Stimulated activated CD4-positive, alpha-beta T cell treated with anti-CD3 and anti-CD28 coated beads, Interleukin-4, amount 100 ng/mL, for 48 hours (primary cell): ENCODE measurements around the gene CDC6.
A peak's percentile ranks its signal among the peaks of the same experiment; 100 is the strongest.

Source experiments
- DNase-seq, 2 donors: peaks; one replicate each; pipeline ENCODE4 v3.0.0-alpha.2; 2020; ENCODE audit warnings: low read depth in 2 of 2

CDC6 gene

GRCh38 chr17:40287494-40288369 lies at the start of gene CDC6:
Gene CDC6 (plus strand): TSS chr17:40287879. CDS start chr17:40289421, 1,542 bp downstream.
- DNase-seq = peak; percentile 97 to 98

GRCh38 chr17:40241252-40241834 lies 46.3 kb upstream of the CDC6 start:
- DNase-seq = no peak

- no peak for DNase-seq
These were observed 44.9 kb upstream of the CDC6 start for GRCh38 chr17:40242774-40243173.

GRCh38 chr17:40243761-40244160 lies 43.9 kb upstream of the CDC6 start:
- no peak for DNase-seq

- no peak for DNase-seq
These were observed 43.4 kb upstream of the CDC6 start for GRCh38 chr17:40244255-40244654.

- DNase-seq = no peak
These were observed 39.7 kb upstream of the CDC6 start for GRCh38 chr17:40247926-40248495.

GRCh38 chr17:40248507-40248906 lies 39.2 kb upstream of the CDC6 start:
- no peak for DNase-seq

GRCh38 chr17:40251576-40251975 lies 36.1 kb upstream of the CDC6 start:
- DNase-seq = no peak

GRCh38 chr17:40253565-40253964 lies 34.1 kb upstream of the CDC6 start:
- DNase-seq = no peak

GRCh38 chr17:40259505-40259904 lies 28.2 kb upstream of the CDC6 start:
- no peak for DNase-seq

- no peak for DNase-seq
These were observed 27.2 kb upstream of the CDC6 start for GRCh38 chr17:40260528-40260927.

GRCh38 chr17:40264458-40265185 lies 23.1 kb upstream of the CDC6 start:
- no peak for DNase-seq

- DNase-seq = no peak
These were observed 22.3 kb upstream of the CDC6 start for GRCh38 chr17:40265337-40265736.

- DNase-seq = no peak
These were observed 20.8 kb upstream of the CDC6 start for GRCh38 chr17:40266882-40267281.

- no peak for DNase-seq
These were observed 19.5 kb upstream of the CDC6 start for GRCh38 chr17:40268141-40268712.

- DNase-seq = no peak
These were observed 9.3 kb upstream of the CDC6 start for GRCh38 chr17:40278414-40278813.

- DNase-seq = no peak
These were observed 8.3 kb upstream of the CDC6 start for GRCh38 chr17:40279402-40279801.

- DNase-seq = no peak
These were observed 6.0 kb upstream of the CDC6 start for GRCh38 chr17:40281663-40282062.

GRCh38 chr17:40283662-40284061 lies 4.0 kb upstream of the CDC6 start:
- no peak for DNase-seq

GRCh38 chr17:40284085-40284713 lies 3.5 kb upstream of the CDC6 start:
- no peak for DNase-seq

GRCh38 chr17:40286473-40286872 lies 1.2 kb upstream of the CDC6 start:
- no peak for DNase-seq

- no peak for DNase-seq
These were observed 553 bp upstream of the CDC6 start for GRCh38 chr17:40287159-40287493.
